ENCODE results near the gene NR5A2.
"Not testable (repeated sequence)": the region's sequence is repeated elsewhere in the genome, so short reads cannot be mapped to it uniquely, and the experiment has no call there.

The NR5A2 gene

GRCh38 chr1:200181861-200182260 lies 154.4 kb downstream of the NR5A2 start:
- TF ChIP-seq, protein P1, sequence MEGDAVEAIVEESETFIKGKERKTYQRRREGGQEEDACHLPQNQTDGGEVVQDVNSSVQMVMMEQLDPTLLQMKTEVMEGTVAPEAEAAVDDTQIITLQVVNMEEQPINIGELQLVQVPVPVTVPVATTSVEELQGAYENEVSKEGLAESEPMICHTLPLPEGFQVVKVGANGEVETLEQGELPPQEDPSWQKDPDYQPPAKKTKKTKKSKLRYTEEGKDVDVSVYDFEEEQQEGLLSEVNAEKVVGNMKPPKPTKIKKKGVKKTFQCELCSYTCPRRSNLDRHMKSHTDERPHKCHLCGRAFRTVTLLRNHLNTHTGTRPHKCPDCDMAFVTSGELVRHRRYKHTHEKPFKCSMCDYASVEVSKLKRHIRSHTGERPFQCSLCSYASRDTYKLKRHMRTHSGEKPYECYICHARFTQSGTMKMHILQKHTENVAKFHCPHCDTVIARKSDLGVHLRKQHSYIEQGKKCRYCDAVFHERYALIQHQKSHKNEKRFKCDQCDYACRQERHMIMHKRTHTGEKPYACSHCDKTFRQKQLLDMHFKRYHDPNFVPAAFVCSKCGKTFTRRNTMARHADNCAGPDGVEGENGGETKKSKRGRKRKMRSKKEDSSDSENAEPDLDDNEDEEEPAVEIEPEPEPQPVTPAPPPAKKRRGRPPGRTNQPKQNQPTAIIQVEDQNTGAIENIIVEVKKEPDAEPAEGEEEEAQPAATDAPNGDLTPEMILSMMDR (IDR thresholded peaks at IDR 0.05; ENCODE audit: borderline replicate concordance, control extremely low read depth, extremely low read depth, insufficient read depth, missing control alignments), result no peak
- in situ Hi-C loops (cut with MboI; ENCODE audit: low sequenced_read_pairs, unreplicated experiment), result no loop called here

GRCh38 chr1:200182701-200183100 lies 155.2 kb downstream of the NR5A2 start:
- no peak for DNase-seq (ENCODE audit: low spot score)
- in situ Hi-C loops (cut with MboI; ENCODE audit: low sequenced_read_pairs, unreplicated experiment), result no loop called here
- TF ChIP-seq, protein P1 (IDR thresholded peaks at IDR 0.05; ENCODE audit: borderline replicate concordance, control extremely low read depth, extremely low read depth, insufficient read depth, missing control alignments), result no peak

More at GRCh38 chr1:200181861-200182260, 154.4 kb downstream of the NR5A2 start:
- DNase-seq (ENCODE audit: low spot score), result no peak

DNA sequence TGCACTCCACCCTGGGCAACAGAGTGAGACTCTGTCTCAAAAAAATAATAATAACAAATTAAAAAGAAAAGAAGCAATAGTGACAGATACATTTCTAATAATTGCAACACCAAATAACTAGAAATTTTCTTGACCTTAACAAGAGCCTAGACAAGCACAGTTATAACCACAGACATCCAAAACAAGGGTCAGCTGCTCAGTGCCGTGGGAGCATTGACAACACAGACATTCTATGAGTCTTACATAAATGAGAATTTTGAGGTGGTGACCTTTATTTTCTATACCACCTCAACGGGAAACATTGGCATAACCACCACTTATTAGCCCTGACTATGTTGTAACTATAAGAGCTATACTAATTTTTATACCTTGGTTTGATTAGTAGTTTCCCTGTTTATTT lies 156.1 kb downstream of the NR5A2 start:
- in situ Hi-C loops (cut with MboI; ENCODE audit: low sequenced_read_pairs, unreplicated experiment), result no loop called here
- TF ChIP-seq, protein P1 (IDR thresholded peaks at IDR 0.05; ENCODE audit: borderline replicate concordance, control extremely low read depth, extremely low read depth, insufficient read depth, missing control alignments), result no peak
- no peak for DNase-seq (ENCODE audit: low spot score)

DNA sequence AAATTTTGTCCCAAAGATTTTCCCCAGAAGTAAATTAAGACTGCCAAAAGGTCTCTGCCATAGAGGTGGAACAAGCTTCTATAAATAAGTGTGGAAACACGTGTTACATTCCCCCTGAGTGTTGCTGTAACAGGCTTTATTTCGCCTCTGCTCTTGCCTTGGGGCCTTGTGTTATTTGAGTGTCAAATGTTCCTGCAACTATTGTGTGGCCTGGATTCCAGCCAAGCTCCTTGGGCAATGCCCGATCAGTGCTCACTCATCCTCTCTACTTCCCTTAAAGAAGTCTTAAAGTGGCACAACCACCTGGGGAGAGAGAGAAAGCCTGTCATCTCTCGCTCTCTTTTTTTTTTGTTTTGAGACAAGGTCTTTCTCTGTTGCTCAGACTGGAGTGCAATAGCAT lies 156.7 kb downstream of the NR5A2 start:
- in situ Hi-C loops (cut with MboI; ENCODE audit: low sequenced_read_pairs, unreplicated experiment), result no loop called here
- TF ChIP-seq, protein P1 (IDR thresholded peaks at IDR 0.05; ENCODE audit: borderline replicate concordance, control extremely low read depth, extremely low read depth, insufficient read depth, missing control alignments), result no peak
- no peak for DNase-seq (ENCODE audit: low spot score)

DNA sequence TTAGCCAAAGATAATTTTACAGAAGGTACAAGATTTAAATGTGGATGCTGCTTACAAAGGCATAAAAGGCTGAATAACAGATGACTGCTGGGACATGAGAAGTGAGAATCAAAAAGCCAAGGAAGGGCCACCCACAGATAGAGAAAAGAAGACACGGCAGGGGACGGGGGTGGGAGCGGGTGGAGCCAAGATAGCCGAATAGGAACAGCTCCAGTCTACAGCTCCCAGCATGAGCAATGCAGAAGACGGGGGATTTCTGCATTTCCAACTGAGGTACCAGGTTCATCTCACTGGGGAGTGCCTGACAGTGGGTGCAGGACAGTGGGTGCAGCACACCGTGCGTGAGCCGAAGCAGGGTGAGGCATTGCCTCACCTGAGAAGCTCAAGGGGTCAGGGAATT lies 157.7 kb downstream of the NR5A2 start:
- in situ Hi-C loops (cut with MboI; ENCODE audit: low sequenced_read_pairs, unreplicated experiment); DNase-seq (ENCODE audit: low spot score): not testable (repeated sequence)

DNA sequence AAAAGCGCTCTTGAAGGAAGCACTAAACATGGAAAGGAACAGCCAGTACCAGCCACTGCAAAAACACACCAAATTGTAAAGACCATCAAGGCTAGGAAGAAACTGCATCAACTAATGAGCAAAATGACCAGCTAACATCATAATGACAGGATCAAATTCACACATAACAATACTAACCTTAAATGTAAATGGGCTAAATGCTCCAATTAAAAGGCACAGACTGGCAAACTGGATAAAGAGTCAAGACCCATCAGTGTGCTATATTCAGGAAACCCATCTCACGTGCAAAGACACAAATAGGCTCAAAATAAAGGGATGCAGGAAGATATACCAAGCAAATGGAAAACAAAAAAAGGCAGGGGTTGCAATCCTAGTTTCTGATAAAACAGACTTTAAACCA lies 159.8 kb downstream of the NR5A2 start:
- in situ Hi-C loops (cut with MboI; ENCODE audit: low sequenced_read_pairs, unreplicated experiment); DNase-seq (ENCODE audit: low spot score): not testable (repeated sequence)

DNA sequence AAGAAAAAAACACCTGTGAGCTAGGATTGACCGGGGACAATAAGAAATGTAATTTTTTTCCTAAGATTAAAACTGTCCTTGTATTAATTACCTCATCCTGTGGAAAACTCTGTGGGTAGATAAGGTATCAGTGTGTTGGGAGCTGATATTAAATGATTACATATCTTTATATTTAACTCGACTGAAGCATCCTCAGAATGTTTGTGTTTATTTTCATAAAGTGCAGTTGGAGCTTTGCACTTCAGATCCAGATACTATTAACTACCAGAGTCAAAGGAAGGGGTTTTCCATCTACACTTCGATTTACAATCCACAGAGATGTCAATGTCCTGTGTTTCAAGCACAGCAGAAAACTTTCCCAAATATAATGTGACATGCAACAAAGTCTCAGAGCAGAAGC lies 164.5 kb downstream of the NR5A2 start:
- TF ChIP-seq, protein P1 (IDR thresholded peaks at IDR 0.05; ENCODE audit: borderline replicate concordance, control extremely low read depth, extremely low read depth, insufficient read depth, missing control alignments), result no peak
- DNase-seq (ENCODE audit: low spot score), result no peak
- in situ Hi-C loops (cut with MboI; ENCODE audit: low sequenced_read_pairs, unreplicated experiment), result no loop called here

GRCh38 chr1:200194477-200194876 lies 167.0 kb downstream of the NR5A2 start:
- DNase-seq (ENCODE audit: low spot score), result no peak
- TF ChIP-seq, protein P1 (IDR thresholded peaks at IDR 0.05; ENCODE audit: borderline replicate concordance, control extremely low read depth, extremely low read depth, insufficient read depth, missing control alignments), result no peak
- in situ Hi-C loops (cut with MboI; ENCODE audit: low sequenced_read_pairs, unreplicated experiment), result no loop called here
